T-cell (primary cell): ENCODE results near the gene CHGA. TPM values are rescaled to one million over a fixed set of nuclear protein-coding genes. Genes with fewer than 3 reads are reported as not detected.

Experiments
- ATAC-seq, 4 experiments: fragments of 200-7000 bp in 3 of 4; fragments of 150-1000 bp in 1 of 4; cut with Tn5 transposase; replicated peaks in 1 of 4; 1 replicate in 3 of 4; 2 replicates in 1 of 4; pipeline ENCODE4 v1.10.0; 2021; ENCODE audit warnings: moderate library complexity in 3 of 4, mild to moderate bottlenecking in 2 of 4, moderate number of reproducible peaks in 1 of 4
- CTCF ChIA-PET, 2 donors: fragments of 300-600 bp; sonication (Branson Sonifier 250); formaldehyde crosslinking; loops; one replicate each; lab custom pipeline; 2022; ENCODE audit warnings: antibody characterized with exemption in 2 of 2; lab: Charles Lee
- POLR2A ChIA-PET, 2 donors: fragments of 300-600 bp; sonication (Branson Sonifier 250); formaldehyde crosslinking; loops; one replicate each; lab custom pipeline; 2022; ENCODE audit warnings: antibody characterized with exemption in 2 of 2; lab: Charles Lee
- DNase-seq, 35 experiments: peaks; one replicate each; pipeline versions ENCODE4 v3.0.0 to v3.0.0-alpha.2; 2013 to 2023
- H3K27ac ChIP-seq: one replicate; pipeline ENCODE4 v1.5.1; 2013; ENCODE audit warnings: low read length
- H3K27me3 ChIP-seq, 2 experiments: replicated peaks in 1 of 2; 1 replicate in 1 of 2; 2 replicates in 1 of 2; pipeline versions ENCODE4 v1.6.1 to v1.7.0; 2013; ENCODE audit warnings: low read length in 1 of 2, mixed read lengths in 1 of 2; ENCODE audit not compliant: control insufficient read depth in 2 of 2, insufficient read depth in 2 of 2; ENCODE audit errors: extremely low read depth in 1 of 2
- H3K36me3 ChIP-seq, 2 donors: 1 replicate in 1 of 2; 2 replicates in 1 of 2; pipeline versions ENCODE4 v1.6.1 to v1.7.0; 2013; ENCODE audit warnings: low read length in 1 of 2; ENCODE audit not compliant: control insufficient read depth in 2 of 2, insufficient read depth in 1 of 2; ENCODE audit errors: extremely low read depth in 1 of 2
- H3K4me1 ChIP-seq, 2 experiments: 1 replicate in 1 of 2; 2 replicates in 1 of 2; pipeline versions ENCODE4 v1.6.1 to v1.7.0; 2013; ENCODE audit warnings: low read length in 2 of 2, mixed read lengths in 1 of 2; ENCODE audit not compliant: insufficient read depth in 2 of 2, control insufficient read depth in 1 of 2; ENCODE audit errors: extremely low read depth in 1 of 2
- H3K4me3 ChIP-seq, 2 donors: 1 replicate in 1 of 2; 2 replicates in 1 of 2; pipeline versions ENCODE4 v1.5.1 to v1.7.0; 2013; ENCODE audit warnings: mild to moderate bottlenecking in 2 of 2, low read length in 1 of 2, moderate library complexity in 1 of 2; ENCODE audit not compliant: control insufficient read depth in 1 of 2; ENCODE audit errors: extremely low read depth in 1 of 2
- H3K9me3 ChIP-seq: 2 replicates; pipeline ENCODE4 v1.7.0; 2013
- H3K27ac Mint-ChIP-seq, 2 donors: one replicate each; pipeline ENCODE4 v1.8.0; 2020 to 2021; ENCODE audit warnings: mild to moderate bottlenecking in 2 of 2, mixed read lengths in 2 of 2
- H3K27me3 Mint-ChIP-seq, 2 donors: one replicate each; pipeline ENCODE4 v1.8.0; 2021 to 2022; ENCODE audit warnings: mixed read lengths in 2 of 2
- H3K36me3 Mint-ChIP-seq: one replicate; pipeline ENCODE4 v1.8.0; 2021; ENCODE audit warnings: mixed read lengths
- H3K4me1 Mint-ChIP-seq, 3 donors: one replicate each; pipeline ENCODE4 v1.8.0; 2020 to 2022; ENCODE audit warnings: mixed read lengths in 3 of 3, mild to moderate bottlenecking in 1 of 3
- H3K4me3 Mint-ChIP-seq, 3 donors: one replicate each; pipeline ENCODE4 v1.8.0; 2020 to 2022; ENCODE audit warnings: mild to moderate bottlenecking in 3 of 3, mixed read lengths in 3 of 3, moderate library complexity in 3 of 3
- H3K9me3 Mint-ChIP-seq, 3 donors: one replicate each; pipeline ENCODE4 v1.8.0; 2020 to 2022; ENCODE audit warnings: mixed read lengths in 3 of 3
- WGBS: methylation state at CpG from one replicate; pipeline ENCODE4 v1.1.5; 2013; ENCODE audit warnings: missing lambda C conversion rate; ENCODE audit not compliant: insufficient coverage; 5-methylcytosine and 5-hydroxymethylcytosine counted together
- total RNA-seq, 35 experiments: library from RNA in 6 of 35; stranded (reverse) in 6 of 35; fragments of 120-200 nt in 1 of 35; gene quantifications; one replicate each; pipeline versions ENCODE4 v1.2.1 to v1.2.4 and lab custom pipeline; 2013 to 2026

CHGA gene
- total RNA-seq, 5 donors from 2014 or later (not counting 1 experiment from before 2014, with no cell fraction given), result 0.18 TPM; not detected in 4

DNA sequence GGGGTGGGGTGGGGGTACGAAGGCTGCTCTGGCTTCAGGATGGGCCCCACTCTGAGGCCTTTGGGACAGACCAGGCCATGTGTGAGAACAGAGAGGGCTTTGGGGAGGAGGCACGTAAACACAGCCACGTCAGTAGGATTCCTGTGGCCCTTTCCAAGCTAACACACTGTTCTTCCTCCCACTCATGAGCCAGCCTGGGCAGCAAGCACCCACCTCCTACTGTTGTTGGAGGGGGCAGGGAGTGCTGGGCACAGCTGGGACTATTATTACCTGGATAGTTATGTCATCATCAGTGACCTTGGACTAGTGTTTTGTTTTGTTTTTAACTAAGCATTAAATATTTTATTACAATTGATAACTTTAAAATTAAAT lies 5.3 kb downstream of the CHGA start:
- Histone ChIP-seq H3K9me3 (no peaks in the 10 kb centered on the region), H3K27ac (no peak overlapping the region), H3K36me3 (no peaks in the 10 kb centered on the region), H3K27me3 (peaks cover 0 to 23% of the 10 kb centered on the region in 2 experiments), H3K4me3 (no peak overlapping the region), H3K4me1 (peaks cover 0 to 3% of the 10 kb centered on the region in 2 experiments)
- CTCF ChIA-PET, result no interaction called here
- WGBS, result 20% methylated on average over 1 of the region's 3 CpGs
- POLR2A ChIA-PET, result no interaction called here
- peaks cover 14 to 18% of the 10 kb centered on the region in 2 donors for H3K27me3 Mint-ChIP-seq
- H3K4me1 Mint-ChIP-seq, result peaks cover 0 to 8% (median 2%) of the 10 kb centered on the region in 3 donors
- H3K36me3 Mint-ChIP-seq, result no peaks in the 10 kb centered on the region
- no peak for ATAC-seq
- DNase-seq, result no peak
- no peak overlapping the region for H3K27ac Mint-ChIP-seq
- H3K4me3 Mint-ChIP-seq, result no peak overlapping the region
- no peaks in the 10 kb centered on the region for H3K9me3 Mint-ChIP-seq

DNA sequence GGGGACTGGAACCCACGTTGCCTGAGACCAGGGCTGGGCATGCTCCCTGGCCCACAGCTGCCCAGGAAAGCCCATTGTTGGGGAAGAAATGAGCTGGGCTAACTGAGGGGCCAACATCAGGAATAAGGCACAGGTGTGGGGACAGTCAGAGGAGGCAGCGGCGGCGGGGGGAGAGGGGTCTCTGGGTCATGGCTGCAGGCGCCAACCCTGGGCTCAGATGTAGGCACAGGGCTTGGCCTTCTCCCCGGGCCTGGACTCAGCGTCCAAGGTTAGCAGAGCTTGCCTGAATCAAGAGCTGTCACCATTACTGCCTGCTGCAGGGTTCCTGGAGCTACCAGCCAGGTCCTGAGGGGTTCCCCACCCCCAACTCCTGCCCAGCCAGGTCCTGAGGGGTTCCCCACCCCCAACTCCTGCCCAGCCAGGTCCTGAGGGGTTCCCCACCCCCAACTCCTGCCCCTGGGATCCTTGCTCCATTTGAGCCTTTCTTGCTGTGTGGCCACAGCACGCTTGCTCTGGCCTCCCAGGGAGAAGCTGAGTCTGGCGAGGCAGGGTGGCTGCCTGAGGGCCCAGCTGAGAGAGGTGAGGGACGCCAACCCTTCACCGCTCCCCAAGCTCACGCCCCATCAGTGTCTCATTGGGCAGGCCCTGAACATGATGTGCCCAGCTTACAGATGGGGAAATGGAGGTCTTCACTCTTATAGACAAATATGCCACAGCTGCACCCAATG lies 6.2 kb downstream of the CHGA start:
- H3K27ac ChIP-seq, result no peak overlapping the region
- no peak for ATAC-seq
- H3K27ac Mint-ChIP-seq, result no peak overlapping the region
- peaks cover 10 to 17% of the 10 kb centered on the region in 2 donors for H3K27me3 Mint-ChIP-seq
- no peak overlapping the region for H3K4me3 Mint-ChIP-seq
- peaks cover 0 to 7% (median 2%) of the 10 kb centered on the region in 3 donors for H3K4me1 Mint-ChIP-seq
- no peaks in the 10 kb centered on the region for H3K4me1 ChIP-seq
- H3K9me3 ChIP-seq, result no peaks in the 10 kb centered on the region
- no peak overlapping the region for H3K4me3 ChIP-seq
- DNase-seq, result no peak
- no peaks in the 10 kb centered on the region for H3K36me3 Mint-ChIP-seq
- H3K9me3 Mint-ChIP-seq, result no peaks in the 10 kb centered on the region
- peaks cover 0 to 14% of the 10 kb centered on the region in 2 experiments for H3K27me3 ChIP-seq
- POLR2A ChIA-PET, result no interaction called here
- H3K36me3 ChIP-seq, result no peaks in the 10 kb centered on the region
- CTCF ChIA-PET, result no interaction called here
- WGBS, result 76% methylated on average over 9 of the region's 12 CpGs

DNA sequence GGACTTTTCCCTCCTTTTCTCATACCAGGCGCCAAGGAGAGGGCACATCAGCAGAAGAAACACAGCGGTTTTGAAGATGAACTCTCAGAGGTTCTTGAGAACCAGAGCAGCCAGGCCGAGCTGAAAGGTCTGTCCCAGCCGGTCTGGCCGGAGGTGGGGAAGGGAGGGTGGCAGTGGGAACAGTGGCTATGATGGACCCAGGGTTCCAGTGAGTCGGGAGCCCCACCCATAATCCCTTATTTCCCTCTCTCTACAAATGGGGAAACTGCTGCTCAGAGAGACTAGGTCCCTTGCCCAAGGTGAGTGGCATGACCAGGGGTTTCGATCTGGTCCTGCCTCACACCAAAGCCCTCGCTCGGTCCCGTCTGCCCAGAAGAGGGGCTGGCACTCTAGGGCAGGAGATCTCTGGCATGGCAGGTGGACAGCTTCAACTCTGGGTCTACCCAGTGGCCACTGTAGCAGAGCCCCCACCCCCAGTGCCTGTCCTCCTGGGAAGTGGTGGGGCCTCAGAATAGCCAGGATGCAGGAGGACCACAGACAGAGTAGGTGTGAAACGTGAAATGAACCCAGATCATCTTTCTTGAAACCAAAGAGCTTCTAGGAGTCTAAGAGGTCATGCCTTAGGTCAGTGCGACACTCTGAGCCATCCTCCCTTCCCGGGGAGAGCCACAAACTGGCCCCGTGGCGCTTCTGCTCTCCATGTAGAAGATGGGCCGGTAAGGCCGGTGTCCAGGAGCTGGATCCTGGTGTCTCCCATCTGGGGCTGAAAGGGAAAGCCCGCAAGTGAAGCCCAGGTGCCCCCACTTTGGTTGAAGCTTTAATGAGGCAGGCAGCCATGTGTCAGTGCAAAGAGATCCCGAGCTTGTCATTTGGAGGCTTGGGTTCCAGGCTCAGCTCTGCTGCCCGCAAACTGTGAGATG lies 7.0 kb downstream of the CHGA start:
- Mint-ChIP-seq H3K9me3 (no peaks in the 10 kb centered on the region), H3K27me3 (peaks cover 4 to 9% of the 10 kb centered on the region in 2 donors), H3K36me3 (no peaks in the 10 kb centered on the region), H3K4me3 (no peak overlapping the region), H3K27ac (no peak overlapping the region), H3K4me1 (peaks cover 0 to under 1% (median 0%) of the 10 kb centered on the region in 3 donors)
- DNase-seq (no peak), ATAC-seq (no peak)
- no peak overlapping the region for H3K27ac ChIP-seq
- no peaks in the 10 kb centered on the region for H3K9me3 ChIP-seq
- no peaks in the 10 kb centered on the region for H3K4me1 ChIP-seq
- CTCF ChIA-PET, result no interaction called here
- no peak overlapping the region for H3K4me3 ChIP-seq
- H3K27me3 ChIP-seq, result peaks cover 0 to 9% of the 10 kb centered on the region in 2 experiments
- POLR2A ChIA-PET, result no interaction called here
- H3K36me3 ChIP-seq, result no peaks in the 10 kb centered on the region
- 88% methylated on average over 16 of the region's 20 CpGs for WGBS

DNA sequence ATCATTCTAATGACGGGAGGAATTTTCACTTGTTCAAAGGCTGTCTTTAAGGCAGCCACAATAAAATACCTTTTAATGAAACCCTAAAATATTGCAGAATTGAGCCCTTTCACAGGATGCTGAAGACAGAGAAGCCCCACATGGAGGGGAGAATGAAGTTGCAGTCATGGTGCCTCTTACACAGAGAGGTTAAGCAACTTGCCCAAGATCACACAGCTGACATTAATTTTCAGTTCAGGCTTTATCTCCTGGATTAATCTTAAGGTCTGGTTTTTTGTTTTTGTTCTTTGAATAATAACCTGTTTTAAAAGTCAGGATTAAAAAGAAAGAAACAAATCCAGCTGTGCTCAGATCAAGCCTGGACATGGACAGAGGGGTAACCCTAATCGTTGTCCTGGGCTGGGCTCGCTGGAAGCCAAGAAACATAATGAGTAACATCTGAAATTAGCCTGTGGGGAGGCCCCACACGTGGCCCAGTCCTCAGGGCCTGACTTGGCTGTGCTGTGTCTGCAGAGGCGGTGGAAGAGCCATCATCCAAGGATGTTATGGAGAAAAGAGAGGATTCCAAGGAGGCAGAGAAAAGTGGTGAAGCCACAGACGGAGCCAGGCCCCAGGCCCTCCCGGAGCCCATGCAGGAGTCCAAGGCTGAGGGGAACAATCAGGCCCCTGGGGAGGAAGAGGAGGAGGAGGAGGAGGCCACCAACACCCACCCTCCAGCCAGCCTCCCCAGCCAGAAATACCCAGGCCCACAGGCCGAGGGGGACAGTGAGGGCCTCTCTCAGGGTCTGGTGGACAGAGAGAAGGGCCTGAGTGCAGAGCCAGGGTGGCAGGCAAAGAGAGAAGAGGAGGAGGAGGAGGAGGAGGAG lies 8.0 kb downstream of the CHGA start:
- H3K9me3 Mint-ChIP-seq, result no peaks in the 10 kb centered on the region
- no peaks in the 10 kb centered on the region for H3K9me3 ChIP-seq
- no peaks in the 10 kb centered on the region for H3K4me1 ChIP-seq
- no peak for DNase-seq
- H3K4me1 Mint-ChIP-seq, result no peaks in the 10 kb centered on the region
- H3K4me3 ChIP-seq, result no peak overlapping the region
- no peak overlapping the region for H3K27ac Mint-ChIP-seq
- no peak overlapping the region for H3K4me3 Mint-ChIP-seq
- H3K36me3 ChIP-seq, result peaks cover 0 to under 1% of the 10 kb centered on the region in 2 donors
- H3K27ac ChIP-seq, result no peak overlapping the region
- H3K27me3 ChIP-seq, result peaks cover 0 to 4% of the 10 kb centered on the region in 2 experiments
- ChIA-PET CTCF (interaction anchor here in 1 of 2 donors (0.6 kb wide), 1 partner anchor 150 kb away, joined by 5 read pairs; no protein-coding TSS in a partner anchor), POLR2A (no interaction called here)
- no peak for ATAC-seq
- 83% methylated on average over 4 of the region's 8 CpGs for WGBS
- no peaks in the 10 kb centered on the region for H3K36me3 Mint-ChIP-seq
- peaks cover 0 to under 1% of the 10 kb centered on the region in 2 donors for H3K27me3 Mint-ChIP-seq

- Mint-ChIP-seq H3K4me1 (no peaks in the 10 kb centered on the region), H3K9me3 (no peaks in the 10 kb centered on the region), H3K36me3 (no peaks in the 10 kb centered on the region), H3K27me3 (no peaks in the 10 kb centered on the region), H3K27ac (no peak overlapping the region), H3K4me3 (no peak overlapping the region)
- Histone ChIP-seq H3K27me3 (no peaks in the 10 kb centered on the region), H3K4me3 (no peak overlapping the region), H3K4me1 (no peaks in the 10 kb centered on the region), H3K27ac (no peak overlapping the region), H3K9me3 (no peaks in the 10 kb centered on the region), H3K36me3 (peaks cover 3 to 10% of the 10 kb centered on the region in 2 donors)
- DNase-seq (no peak), ATAC-seq (no peak)
- ChIA-PET POLR2A (no interaction called here), CTCF (interaction anchor here in 1 of 2 donors (0.6 kb wide), 1 partner anchor 149 kb away, joined by 5 read pairs; no protein-coding TSS in a partner anchor)
- WGBS, result 89% methylated on average over 5 of the region's 18 CpGs
Measured at GRCh38 chr14:92931681-92932447, 8.9 kb downstream of the CHGA start.
